ENCODE results near the gene FAM13B. TPM values are rescaled to one million over a fixed set of nuclear protein-coding genes. Genes with fewer than 3 reads are reported as not detected.

Gene FAM13B
- total and polyA plus RNA-seq, 2 of the 8 experiments (the other 6 are each of a cell fraction or from before 2014, with no cell fraction given): 6.4 to 17.0 TPM

GRCh38 chr5:138028971-138029365 is 3.9 kb downstream of the FAM13B start:
- H2AK5ac ChIP-seq (ENCODE audit: low read depth, low read length): no peak overlapping the region
- peaks cover 32 to 82% of the 10 kb centered on the region in 2 experiments for H3K79me2 ChIP-seq (ENCODE audit: control insufficient read depth in 1 of 2, insufficient read depth in 2 of 2, low read length in 2 of 2)
- CTCF ChIA-PET (ENCODE audit: partially characterized antibody): interaction anchor here (3.2 kb wide), 1 partner anchor 39 kb away, joined by 16 read pairs; no protein-coding TSS in a partner anchor
- no peaks in the 10 kb centered on the region for H3K27me3 ChIP-seq (replicated peaks in 1 of 4; ENCODE audit: control insufficient read depth in 3 of 4, extremely low read depth in 1 of 4, insufficient read depth in 3 of 4, low read length in 3 of 4)
- H3K56ac ChIP-seq (replicated peaks; ENCODE audit: insufficient read length, low read depth, low read length): no peak overlapping the region
- H3K4me3 ChIP-seq (ENCODE audit: extremely low read depth in 1 of 4, insufficient read depth in 2 of 4, low read depth in 3 of 4, low read length in 4 of 4): no peak overlapping the region
- no peaks in the 10 kb centered on the region for H3K9me3 ChIP-seq (ENCODE audit: insufficient read depth in 2 of 2, low read depth in 1 of 2, low read length in 1 of 2)
- FAIRE-seq (no peak), DNase-seq (ENCODE audit: low read depth in 1 of 2, low spot score in 2 of 2) (no peak)
- H4K91ac ChIP-seq (replicated peaks; ENCODE audit: insufficient read length, low read length): no peak overlapping the region
- H3K36me3 ChIP-seq (ENCODE audit: control insufficient read depth in 2 of 4, insufficient read depth in 4 of 4, low read length in 3 of 4): no peaks in the 10 kb centered on the region
- no peak overlapping the region for H4K8ac ChIP-seq (ENCODE audit: extremely low read depth, insufficient read depth, low read length)
- H3K4me1 ChIP-seq (replicated peaks in 1 of 4; ENCODE audit: control insufficient read depth in 3 of 4, insufficient read depth in 4 of 4, low read length in 3 of 4): peaks cover 3 to 7% (median 4%) of the 10 kb centered on the region in 4 experiments; a peak in 3 of 7 replicates
- H2BK15ac ChIP-seq (ENCODE audit: low read length): no peak overlapping the region
- H2BK12ac ChIP-seq (ENCODE audit: low read depth, low read length): no peak overlapping the region
- H3K79me1 ChIP-seq (ENCODE audit: low read depth, low read length): peaks cover 6% of the 10 kb centered on the region
- H3K23me2 ChIP-seq (ENCODE audit: low read depth, low read length): peaks cover 4% of the 10 kb centered on the region; the same call in 1 of the 2 replicates
- no peak overlapping the region for H3K4me2 ChIP-seq (ENCODE audit: insufficient read depth in 1 of 2, low read depth in 2 of 2, low read length in 2 of 2)
- no peak overlapping the region for H3K23ac ChIP-seq (ENCODE audit: insufficient read length)
- no peak overlapping the region; a peak in 1 of 7 replicates for H3K9ac ChIP-seq (replicated peaks in 1 of 4; ENCODE audit: extremely low read depth in 1 of 4, low read depth in 3 of 4, low read length in 3 of 4)
- H3K14ac ChIP-seq (ENCODE audit: insufficient read length): no peak overlapping the region
- H4K5ac ChIP-seq (ENCODE audit: insufficient read length, low read depth, low read length): no peak overlapping the region
- H2BK20ac ChIP-seq (ENCODE audit: low read length): no peak overlapping the region
- 98% methylated on average over 5 of the region's 5 CpGs; no CpG with 5 or more reads in 1 of the 2 experiments for WGBS, 2 experiments (ENCODE audit: extremely low coverage in 1 of 2, insufficient coverage in 1 of 2, insufficient read length in 1 of 2, insufficient replicate concordance in 2 of 2, low coverage in 1 of 2, low lambda C conversion rate in 2 of 2, missing lambda C conversion rate in 1 of 2)
- no peak overlapping the region for H2AFZ ChIP-seq (ENCODE audit: low read length)
- H2BK5ac ChIP-seq (ENCODE audit: low read depth, low read length): no peak overlapping the region
- POLR2A ChIA-PET (ENCODE audit: partially characterized antibody): no interaction called here
- H3K4ac ChIP-seq (replicated peaks; ENCODE audit: insufficient read length, low read depth, low read length): no peak overlapping the region
- H2BK120ac ChIP-seq (replicated peaks; ENCODE audit: low read depth, low read length): no peak overlapping the region
- peaks cover 9 to 13% of the 10 kb centered on the region in 2 experiments for H4K20me1 ChIP-seq (replicated peaks in 1 of 2; ENCODE audit: control insufficient read depth in 1 of 2, insufficient read depth in 2 of 2, low read length in 2 of 2)
- no peak overlapping the region for H3K27ac ChIP-seq (ENCODE audit: low read depth, low read length)
- H3K18ac ChIP-seq (ENCODE audit: extremely low read depth, low read length): no peak overlapping the region
- TF ChIP-seq POLR2AphosphoS5 (IDR thresholded peaks at IDR 0.05; ENCODE audit: low read depth, low read length): no peak
- no peak for TF ChIP-seq RFX5 (IDR thresholded peaks at IDR 0.05; ENCODE audit: borderline replicate concordance, low read depth, low read length)
- TF ChIP-seq TEAD4 (IDR thresholded peaks at IDR 0.05; ENCODE audit: low read depth, low read length): no peak
- TF ChIP-seq GABPA (IDR thresholded peaks at IDR 0.05; ENCODE audit: borderline replicate concordance, insufficient read depth, low read length): no peak
- no peak for TF ChIP-seq CHD2 (IDR thresholded peaks at IDR 0.05; ENCODE audit: low read length)
- no peak for TF ChIP-seq HDAC6 (IDR thresholded peaks at IDR 0.05; ENCODE audit: low read depth, low read length)
- no peak for TF ChIP-seq RBBP5 (IDR thresholded peaks at IDR 0.05; ENCODE audit: borderline replicate concordance, low read depth, low read length)
- no peak for TF ChIP-seq PHF8 (conservative IDR thresholded peaks at IDR 0.05; ENCODE audit: low read depth, low read length)
- no peak for TF ChIP-seq RXRA (IDR thresholded peaks at IDR 0.05; ENCODE audit: insufficient read depth, low read depth, low read length)
- TF ChIP-seq BRCA1 (IDR thresholded peaks at IDR 0.05; ENCODE audit: low read depth, low read length): no peak
- TF ChIP-seq SUZ12 (IDR thresholded peaks at IDR 0.05; ENCODE audit: low read length): no peak
- no peak for TF ChIP-seq POLR2A (IDR thresholded peaks at IDR 0.05; ENCODE audit: control extremely low read depth in 1 of 2, low read depth in 2 of 2, low read length in 2 of 2)
- no peak for TF ChIP-seq BACH1 (IDR thresholded peaks at IDR 0.05; ENCODE audit: low read length)
- no peak for TF ChIP-seq POU5F1 (IDR thresholded peaks at IDR 0.05; ENCODE audit: low read depth, low read length)
- no peak for TF ChIP-seq KDM5A (IDR thresholded peaks at IDR 0.05; ENCODE audit: low read length)

Data from H1 (cell line).